ENCODE results near the gene ZNF546. TPM values are rescaled to one million over a fixed set of nuclear protein-coding genes. Genes with fewer than 3 reads are reported as not detected.
A peak's percentile ranks its signal among the peaks of the same experiment; 100 is the strongest.

The ZNF546 gene
- total and polyA plus RNA-seq, 2 donors (not counting 3 experiments of a cell fraction or from before 2014, with no cell fraction given) = 1.0 to 4.3 TPM

DNA sequence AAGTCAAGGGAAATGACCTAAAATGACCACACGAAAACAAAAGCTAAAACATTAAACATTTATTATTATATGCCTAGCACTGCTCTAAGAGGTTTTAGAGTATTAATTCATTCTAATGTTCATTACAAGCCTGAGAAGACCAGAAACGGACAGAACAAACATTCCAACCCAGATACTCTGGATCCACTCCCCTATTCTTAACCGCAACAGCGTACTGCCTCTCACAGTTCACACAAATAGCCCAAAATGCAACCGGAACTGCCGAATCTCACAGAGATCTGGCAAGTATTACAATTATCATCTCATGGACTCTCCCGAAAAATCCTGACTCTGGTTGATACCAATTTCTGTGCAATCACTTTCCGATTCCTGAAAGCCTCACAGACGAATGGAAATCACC, 57.8 kb downstream of the ZNF546 start:
- no peak overlapping the region for H3K4me3 ChIP-seq (replicated peaks in 1 of 3; ENCODE audit: insufficient read depth in 1 of 3, low read depth in 1 of 3, low read length in 3 of 3)
- CTCF ChIA-PET = no interaction called here
- no peaks in the 10 kb centered on the region for H3K79me2 ChIP-seq (ENCODE audit: control insufficient read depth, insufficient read depth, low read length)
- FAIRE-seq = no peak
- H3K9me1 ChIP-seq (replicated peaks; ENCODE audit: control insufficient read depth, extremely low read depth, insufficient read depth, low read length) = no peaks in the 10 kb centered on the region
- H3K4me1 ChIP-seq (ENCODE audit: control insufficient read depth, extremely low read depth, insufficient read depth, low read length) = peaks cover 6% of the 10 kb centered on the region
- no peaks in the 10 kb centered on the region for H4K20me1 ChIP-seq (replicated peaks; ENCODE audit: control insufficient read depth, extremely low read depth, insufficient read depth, low read length)
- no TSS peak for BruUV-seq (replicated peaks)
- H3K9me3 ChIP-seq (replicated peaks; ENCODE audit: control insufficient read depth, insufficient read depth, low read length) = no peaks in the 10 kb centered on the region
- no peak overlapping the region for H3K9ac ChIP-seq (replicated peaks; ENCODE audit: extremely low read depth, insufficient read depth, low read length)
- H3K27me3 ChIP-seq (ENCODE audit: control insufficient read depth in 2 of 2, insufficient read depth in 2 of 2, low read length in 2 of 2) = peaks cover 0 to 13% of the 10 kb centered on the region in 2 experiments
- H3K36me3 ChIP-seq (ENCODE audit: control insufficient read depth in 2 of 2, extremely low read depth in 1 of 2, insufficient read depth in 2 of 2, low read length in 2 of 2) = no peaks in the 10 kb centered on the region
- POLR2A ChIA-PET = no interaction called here
- no peak for DNase-seq (ENCODE audit: low read depth, low spot score)
- intact Hi-C loops (cut with micrococcal nuclease) (loop anchor here (5.0 kb wide), 1 partner anchor 38 kb away; the partner anchor contains the start of gene ZNF780A), dilution Hi-C loops (cut with MboI; ENCODE audit: extremely low pct_ligation_motif_present, low sequenced_read_pairs) (no loop called here)
- no peak overlapping the region for H3K27ac ChIP-seq (ENCODE audit: insufficient read depth, low read depth, low read length)
- TF ChIP-seq JUN (IDR thresholded peaks at IDR 0.05; ENCODE audit: borderline replicate concordance, insufficient read depth, insufficient read length, low read depth) (no peak), EZH2 (IDR thresholded peaks at IDR 0.05; ENCODE audit: borderline replicate concordance, low read depth, low read length, severe bottlenecking) (no peak), FOS (IDR thresholded peaks at IDR 0.05; ENCODE audit: borderline replicate concordance, insufficient read depth, low read length) (no peak), CTCF (IDR thresholded peaks at IDR 0.05; ENCODE audit: extremely low read depth in 1 of 2, insufficient read depth in 1 of 2, low read depth in 1 of 2, low read length in 2 of 2) (no peak), POLR2AphosphoS5 (IDR thresholded peaks at IDR 0.05; ENCODE audit: insufficient read depth, low read depth, low read length) (no peak)
- no peak overlapping the region for H3K4me2 ChIP-seq (ENCODE audit: insufficient read depth, low read length)
- no peak overlapping the region for H2AFZ ChIP-seq (ENCODE audit: low read depth, low read length)

- no peak for TF ChIP-seq FOS (IDR thresholded peaks at IDR 0.05; ENCODE audit: borderline replicate concordance, insufficient read depth, low read length)
- TF ChIP-seq MAX (IDR thresholded peaks at IDR 0.05; ENCODE audit: insufficient read depth, insufficient read length) = no peak
- no peak for TF ChIP-seq JUN (IDR thresholded peaks at IDR 0.05; ENCODE audit: borderline replicate concordance, insufficient read depth, insufficient read length, low read depth)
- no peak for TF ChIP-seq EZH2 (IDR thresholded peaks at IDR 0.05; ENCODE audit: borderline replicate concordance, low read depth, low read length, severe bottlenecking)
- TF ChIP-seq POLR2A (IDR thresholded peaks at IDR 0.05; ENCODE audit: low read depth, low read length) = no peak
- no peak for TF ChIP-seq MYC (IDR thresholded peaks at IDR 0.05; ENCODE audit: low read depth, low read length)
- TF ChIP-seq CTCF (IDR thresholded peaks at IDR 0.05; ENCODE audit: extremely low read depth in 1 of 2, insufficient read depth in 1 of 2, low read depth in 1 of 2, low read length in 2 of 2) = no peak
- no peak for TF ChIP-seq GATA2 (IDR thresholded peaks at IDR 0.05; ENCODE audit: insufficient read depth, insufficient read length, low read depth, low read length)
- no peak for TF ChIP-seq POLR2AphosphoS5 (IDR thresholded peaks at IDR 0.05; ENCODE audit: insufficient read depth, low read depth, low read length)
- H3K9ac ChIP-seq (replicated peaks; ENCODE audit: extremely low read depth, insufficient read depth, low read length) = no peak overlapping the region
- POLR2A ChIA-PET = no interaction called here
- intact Hi-C loops (cut with micrococcal nuclease) = loop anchor here (5.0 kb wide), 1 partner anchor 37 kb away; the partner anchor contains the start of gene ZNF780A
- DNase-seq (ENCODE audit: low read depth, low spot score) (no peak), FAIRE-seq (no peak)
- dilution Hi-C loops (cut with MboI; ENCODE audit: extremely low pct_ligation_motif_present, low sequenced_read_pairs) = no loop called here
- no peaks in the 10 kb centered on the region for H3K79me2 ChIP-seq (ENCODE audit: control insufficient read depth, insufficient read depth, low read length)
- CTCF ChIA-PET = interaction anchor here (1.6 kb wide), 1 partner anchor 84 kb away, joined by 5 read pairs; the partner anchor contains the start of gene PSMC4
- H3K27ac ChIP-seq (ENCODE audit: insufficient read depth, low read depth, low read length) = no peak overlapping the region
- no peaks in the 10 kb centered on the region for H3K9me3 ChIP-seq (replicated peaks; ENCODE audit: control insufficient read depth, insufficient read depth, low read length)
- H2AFZ ChIP-seq (ENCODE audit: low read depth, low read length) = peak overlapping the region; percentile 76
- no peaks in the 10 kb centered on the region for H3K9me1 ChIP-seq (replicated peaks; ENCODE audit: control insufficient read depth, extremely low read depth, insufficient read depth, low read length)
- H3K36me3 ChIP-seq (ENCODE audit: control insufficient read depth in 2 of 2, extremely low read depth in 1 of 2, insufficient read depth in 2 of 2, low read length in 2 of 2) = no peaks in the 10 kb centered on the region
- peaks cover 0 to 13% of the 10 kb centered on the region in 2 experiments for H3K27me3 ChIP-seq (ENCODE audit: control insufficient read depth in 2 of 2, insufficient read depth in 2 of 2, low read length in 2 of 2)
- H4K20me1 ChIP-seq (replicated peaks; ENCODE audit: control insufficient read depth, extremely low read depth, insufficient read depth, low read length) = no peaks in the 10 kb centered on the region
- H3K4me2 ChIP-seq (ENCODE audit: insufficient read depth, low read length) = peak overlapping the region; percentile 60
- peaks cover 6% of the 10 kb centered on the region for H3K4me1 ChIP-seq (ENCODE audit: control insufficient read depth, extremely low read depth, insufficient read depth, low read length)
- no TSS peak for BruUV-seq (replicated peaks)
- H3K4me3 ChIP-seq (replicated peaks in 1 of 3; ENCODE audit: insufficient read depth in 1 of 3, low read depth in 1 of 3, low read length in 3 of 3) = peak overlapping the region in 2 of 3 experiments; percentile 51 to 91
Measured at GRCh38 chr19:40055049-40055448, 58.2 kb downstream of the ZNF546 start.

All from endothelial cell of umbilical vein (primary cell).